Loucy (cell line): Measurements from ENCODE around the gene LRRN4CL.

Source experiments
- EZH2phosphoT487 ChIP-seq: fragments of 200-600 bp; IDR thresholded peaks from 2 replicates; pipeline ENCODE4 v1.6.1; 2018; ENCODE audit warnings: antibody characterized with exemption, mild to moderate bottlenecking, moderate library complexity, borderline replicate concordance
- TF ChIP-seq, protein P1 (sequence below): fragments of 200-600 bp; sonication (generic); conservative IDR thresholded peaks from 2 replicates; pipeline ENCODE4 v1.5.1; 2014; ENCODE audit warnings: mild to moderate bottlenecking, antibody characterized with exemption, low read length

DNA sequence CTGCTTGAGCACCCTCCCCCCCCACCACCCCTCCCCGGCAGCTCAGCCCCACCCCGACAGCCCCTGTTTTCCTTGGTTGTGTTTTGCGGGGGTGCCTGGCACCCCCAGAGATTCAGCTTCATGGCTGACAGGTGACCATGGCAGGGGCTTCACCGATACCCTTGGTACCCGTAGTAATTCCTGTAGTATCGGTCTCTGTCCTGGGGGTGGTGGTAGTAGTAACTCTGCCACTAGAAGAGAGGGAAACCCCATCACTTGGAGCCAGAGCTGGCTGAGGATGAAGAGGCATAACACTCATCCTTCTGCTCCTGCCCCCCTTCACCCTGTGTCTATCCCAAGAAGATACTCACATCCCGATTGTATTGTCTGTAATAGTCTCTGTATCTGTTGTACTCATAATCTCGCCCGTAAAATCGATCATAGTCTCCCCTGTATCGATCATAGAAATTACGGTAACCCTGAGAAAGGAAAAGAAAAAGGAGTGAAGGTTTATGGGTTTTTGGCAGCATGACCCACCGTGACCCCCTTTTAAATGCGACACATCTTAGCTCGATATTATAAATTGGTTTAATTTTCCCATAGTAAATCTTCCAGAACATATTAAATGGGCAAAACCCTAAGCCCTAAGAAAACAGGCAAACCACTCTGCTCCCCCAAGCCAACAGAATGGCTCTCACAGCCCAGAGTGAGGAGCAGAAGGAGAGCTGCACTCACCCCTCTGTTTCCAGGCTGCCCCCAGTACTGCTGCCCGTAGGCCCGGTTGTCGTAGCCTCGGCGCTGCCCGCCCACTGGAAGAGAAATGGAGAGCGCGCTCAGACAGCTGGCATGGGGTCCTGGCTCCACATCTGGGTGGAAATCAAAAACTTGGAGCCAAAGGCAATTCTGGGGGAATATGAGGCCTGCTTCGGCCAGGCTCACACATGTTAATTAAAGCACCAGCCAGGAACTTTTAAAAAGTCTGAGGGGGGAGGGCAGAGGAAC lies 26.1 kb upstream of the LRRN4CL start:
- TF ChIP-seq EZH2phosphoT487, result no peak
- TF ChIP-seq, protein P1, sequence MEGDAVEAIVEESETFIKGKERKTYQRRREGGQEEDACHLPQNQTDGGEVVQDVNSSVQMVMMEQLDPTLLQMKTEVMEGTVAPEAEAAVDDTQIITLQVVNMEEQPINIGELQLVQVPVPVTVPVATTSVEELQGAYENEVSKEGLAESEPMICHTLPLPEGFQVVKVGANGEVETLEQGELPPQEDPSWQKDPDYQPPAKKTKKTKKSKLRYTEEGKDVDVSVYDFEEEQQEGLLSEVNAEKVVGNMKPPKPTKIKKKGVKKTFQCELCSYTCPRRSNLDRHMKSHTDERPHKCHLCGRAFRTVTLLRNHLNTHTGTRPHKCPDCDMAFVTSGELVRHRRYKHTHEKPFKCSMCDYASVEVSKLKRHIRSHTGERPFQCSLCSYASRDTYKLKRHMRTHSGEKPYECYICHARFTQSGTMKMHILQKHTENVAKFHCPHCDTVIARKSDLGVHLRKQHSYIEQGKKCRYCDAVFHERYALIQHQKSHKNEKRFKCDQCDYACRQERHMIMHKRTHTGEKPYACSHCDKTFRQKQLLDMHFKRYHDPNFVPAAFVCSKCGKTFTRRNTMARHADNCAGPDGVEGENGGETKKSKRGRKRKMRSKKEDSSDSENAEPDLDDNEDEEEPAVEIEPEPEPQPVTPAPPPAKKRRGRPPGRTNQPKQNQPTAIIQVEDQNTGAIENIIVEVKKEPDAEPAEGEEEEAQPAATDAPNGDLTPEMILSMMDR, result no peak; the same call in 1 of the 2 replicates
